GM21447 (cell line): ENCODE results near the gene SUGCT.
"Not testable (repeated sequence)": the region's sequence is repeated elsewhere in the genome, so short reads cannot be mapped to it uniquely, and the experiment has no call there.

Experiments used
- ATAC-seq: cut with Tn5 transposase; IDR thresholded peaks from one replicate; pipeline ENCODE4 v1.9.1; 2021; ENCODE audit not compliant: unreplicated experiment

Gene SUGCT

DNA sequence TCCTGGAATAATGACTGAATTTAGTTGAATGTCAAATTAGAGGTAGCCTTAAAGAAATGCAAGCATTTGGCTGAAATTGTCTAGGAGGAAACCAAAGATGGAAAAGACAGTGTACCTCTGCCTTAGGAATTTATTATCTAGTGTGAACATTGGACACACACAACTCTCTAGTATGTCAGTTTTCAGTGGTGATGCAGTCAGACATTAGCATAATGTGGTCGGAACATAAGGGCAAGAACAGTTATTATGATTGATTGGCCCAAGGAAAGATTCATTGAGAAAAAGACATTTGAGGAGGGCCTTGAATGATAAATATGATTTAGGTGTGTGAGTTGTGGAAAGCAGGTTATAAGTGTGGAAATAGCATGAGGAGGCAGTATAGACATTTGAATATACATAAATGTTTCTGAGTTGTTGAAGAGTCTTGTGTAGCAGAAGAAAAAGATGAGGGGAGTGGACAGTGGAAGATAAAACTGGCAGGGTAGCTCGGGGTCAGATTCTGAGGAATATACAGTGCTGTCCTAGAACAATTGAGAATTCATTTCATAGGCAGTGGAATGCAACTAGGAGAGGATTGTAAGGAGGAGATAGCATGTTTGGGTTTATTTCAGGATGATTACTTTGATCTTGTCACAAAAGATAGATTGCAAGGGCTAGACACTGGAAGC lies 414.7 kb downstream of the SUGCT start:
- ATAC-seq, result no peak

DNA sequence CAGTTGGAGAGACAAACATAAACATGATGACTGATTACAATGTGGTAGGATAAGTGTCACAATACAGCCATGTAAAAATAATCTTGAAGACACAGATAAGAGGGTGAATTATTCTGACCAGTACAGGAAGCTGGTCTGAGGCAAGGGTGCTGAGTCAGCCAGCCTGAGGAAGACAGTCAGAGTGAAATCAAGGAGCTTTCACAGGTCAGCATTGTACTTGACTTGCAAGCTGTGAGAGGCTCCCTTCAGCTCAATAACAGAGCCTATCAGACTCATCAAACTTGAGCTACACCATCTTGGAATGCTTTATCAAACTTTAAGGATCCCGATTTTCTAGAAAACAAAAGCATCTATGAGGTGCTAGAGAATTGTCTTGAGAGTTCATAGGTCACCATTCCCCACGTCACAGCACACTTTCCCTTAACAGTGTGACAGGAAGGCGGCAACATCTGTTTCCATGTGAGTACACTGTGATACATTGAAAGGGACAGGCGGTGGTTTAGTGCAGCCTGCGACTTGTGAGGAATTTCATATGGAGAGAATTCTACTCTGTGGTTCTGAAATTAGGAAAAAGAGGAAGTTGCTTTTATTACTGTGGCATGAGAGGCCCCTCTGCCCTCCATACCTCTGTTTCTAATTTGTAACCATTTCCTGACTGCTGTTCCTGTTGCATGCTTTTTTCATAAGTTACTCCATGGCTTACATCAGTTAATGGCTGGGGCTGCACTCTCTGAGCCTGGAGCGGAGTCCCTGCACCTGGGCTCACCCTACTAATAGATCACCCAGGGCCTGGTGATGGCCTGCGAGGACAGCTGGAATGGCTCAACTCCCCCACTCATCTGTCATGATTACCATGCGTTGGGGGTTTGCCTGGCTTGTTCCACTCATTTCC lies 417.1 kb downstream of the SUGCT start:
- peak; percentile 76 for ATAC-seq

DNA sequence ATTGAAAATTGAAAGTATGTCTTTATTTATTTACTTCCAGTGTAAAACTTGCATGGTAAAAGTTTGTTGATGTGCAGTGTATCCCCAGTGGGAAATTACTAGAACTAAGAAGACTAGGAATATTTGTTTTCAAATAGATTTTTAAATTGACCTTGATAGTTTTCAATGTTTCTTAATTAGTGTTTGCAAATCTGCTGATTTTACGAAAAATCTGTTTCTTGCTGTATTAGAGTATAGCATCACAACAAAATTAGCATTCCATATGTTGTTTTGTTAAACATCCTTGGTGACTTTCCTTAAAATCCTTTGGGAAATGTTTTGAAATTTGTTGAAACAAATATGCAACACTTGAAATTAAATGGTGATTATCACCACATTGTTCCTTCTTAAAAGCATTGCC lies 425.9 kb downstream of the SUGCT start:
- no peak for ATAC-seq

DNA sequence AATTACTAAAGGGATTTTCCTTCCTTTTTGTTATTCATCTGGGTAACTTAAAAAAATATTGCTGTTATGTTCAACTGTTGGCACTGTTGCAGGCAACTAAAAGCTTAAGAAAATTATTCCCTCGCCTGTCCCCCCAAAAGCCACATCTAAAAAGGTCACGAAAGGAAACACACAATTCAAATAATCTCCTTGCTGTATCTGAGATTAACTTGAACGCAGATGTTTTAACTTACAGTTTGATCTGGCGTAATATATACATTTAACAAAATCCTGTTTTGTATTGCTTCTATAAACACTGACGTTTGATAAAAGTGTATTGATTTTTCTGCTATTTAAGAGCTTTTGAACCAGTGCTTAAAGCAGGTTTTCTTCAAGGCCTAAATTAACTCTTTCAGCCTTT lies 432.1 kb downstream of the SUGCT start:
- no peak for ATAC-seq

DNA sequence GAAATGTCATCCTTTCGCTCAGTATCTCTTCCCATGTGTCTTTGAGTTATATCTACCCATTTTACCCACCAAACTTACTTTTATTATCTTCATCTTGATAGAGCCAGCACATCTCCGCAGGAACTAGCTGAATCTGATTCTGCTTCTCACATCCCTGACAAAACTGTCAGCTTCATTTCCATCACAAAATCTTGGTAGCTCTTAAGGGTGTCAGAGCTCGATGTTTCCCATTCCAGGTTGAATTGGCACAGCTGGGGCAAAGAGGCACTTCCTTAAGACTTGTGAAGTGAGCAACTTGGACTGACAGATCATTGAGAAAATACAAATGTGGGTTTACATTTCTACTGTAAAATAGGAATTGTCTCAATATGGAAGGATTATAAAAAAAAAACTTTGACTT lies 434.5 kb downstream of the SUGCT start:
- no peak for ATAC-seq

DNA sequence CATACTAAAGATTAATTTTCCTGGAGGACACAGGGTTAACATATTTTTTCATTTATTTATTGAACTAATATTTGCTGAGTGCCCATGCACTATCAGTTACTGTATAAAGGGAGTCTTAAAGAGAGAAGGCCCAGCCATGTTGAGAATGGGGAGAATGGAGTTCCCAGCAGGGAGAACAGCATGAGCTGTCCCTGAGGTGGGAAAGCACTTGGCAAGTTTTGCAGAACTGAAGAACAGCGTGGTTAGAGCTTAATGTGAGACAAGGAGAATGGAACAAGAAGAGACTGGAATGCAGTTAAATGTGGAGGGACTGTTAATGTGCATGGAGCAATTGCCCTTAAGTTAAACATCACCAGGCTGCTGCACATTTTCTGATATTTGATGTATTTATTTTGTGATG lies 435.4 kb downstream of the SUGCT start:
- ATAC-seq, result no peak

DNA sequence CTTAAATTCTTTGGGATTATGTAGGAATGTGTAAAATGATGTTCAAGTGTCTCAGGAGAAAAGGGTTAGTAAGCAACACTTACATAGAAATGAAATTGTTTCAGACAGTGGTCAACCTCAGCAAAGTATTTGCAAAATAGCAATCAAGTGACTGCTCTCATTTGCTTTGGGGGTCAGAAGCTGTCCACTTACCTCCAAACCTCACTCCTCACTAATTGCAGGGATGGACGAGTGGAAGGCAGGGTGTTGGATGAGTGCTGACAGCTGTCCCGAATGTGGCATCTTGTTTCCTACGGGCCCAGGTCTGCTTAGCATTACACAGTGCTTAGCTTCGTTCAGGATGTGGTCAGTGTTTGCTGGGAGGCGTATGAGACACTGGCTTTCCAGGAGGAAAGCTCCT lies 437.0 kb downstream of the SUGCT start:
- no peak for ATAC-seq

DNA sequence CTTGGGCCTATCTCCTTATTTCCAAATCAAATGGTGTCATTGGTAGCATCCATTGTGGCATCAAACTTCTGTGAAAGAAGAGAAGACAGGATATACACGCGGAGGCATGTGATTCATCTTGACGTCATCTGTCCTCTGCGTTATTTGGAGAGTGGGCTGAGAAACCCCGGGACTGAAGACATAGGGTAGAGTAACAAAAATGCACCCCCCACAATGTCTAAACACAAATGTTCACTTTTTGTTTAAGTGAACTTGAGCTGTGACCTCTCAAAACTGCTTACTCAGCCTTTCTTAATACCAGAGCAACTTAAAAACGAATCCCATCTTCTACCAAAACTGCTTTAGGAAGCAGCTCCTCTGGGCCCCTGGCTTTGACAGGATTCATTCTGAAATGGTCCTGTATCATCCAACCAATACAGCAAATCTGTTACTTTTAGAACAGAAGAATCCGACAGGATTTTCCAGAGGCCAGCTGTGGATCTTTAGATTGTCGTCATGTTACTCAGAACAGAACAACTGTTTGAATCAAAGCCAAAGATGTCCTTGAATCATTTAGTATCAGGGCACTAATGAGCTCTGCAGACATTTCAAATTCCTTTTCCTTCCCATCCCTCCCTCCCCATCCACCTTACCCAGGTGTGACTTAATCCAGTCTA lies 438.1 kb downstream of the SUGCT start:
- ATAC-seq, result no peak

DNA sequence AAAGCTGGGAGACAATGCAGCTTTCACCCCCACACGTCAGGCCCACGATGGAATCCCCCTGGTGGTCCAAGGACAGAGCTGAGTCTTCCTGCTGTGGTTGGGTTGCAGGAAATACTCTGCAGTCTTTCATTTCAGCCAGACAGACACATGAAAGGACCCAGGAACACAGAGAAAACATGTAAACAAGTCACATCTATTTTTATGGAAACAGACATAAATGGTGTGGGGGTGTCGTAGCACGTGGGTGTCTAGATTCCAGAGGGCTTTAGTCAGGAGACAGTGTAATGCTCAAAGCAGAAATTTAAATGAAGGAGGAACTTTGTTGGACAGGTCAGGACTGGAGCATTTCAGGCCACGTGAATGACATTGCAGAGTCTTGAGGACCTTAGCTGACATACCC lies 444.6 kb downstream of the SUGCT start:
- ATAC-seq, result no peak

DNA sequence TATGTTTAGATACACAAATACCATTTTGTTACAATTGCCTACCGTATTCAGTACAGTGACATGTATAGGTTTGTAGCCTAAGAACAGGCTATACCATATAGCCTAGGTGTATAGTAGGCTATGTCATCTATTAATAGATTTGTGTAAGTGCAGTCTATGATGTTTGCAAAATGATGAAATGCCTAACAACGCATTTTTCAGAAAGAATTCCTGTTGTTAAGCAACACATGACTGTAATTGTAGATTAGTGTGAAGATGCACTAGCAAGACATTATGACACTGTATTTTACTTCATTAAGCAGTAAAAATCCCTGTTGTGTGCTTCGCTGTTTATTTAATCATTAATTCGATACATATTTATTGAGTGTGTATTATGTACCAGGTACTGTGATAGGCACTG lies 446.0 kb downstream of the SUGCT start:
- ATAC-seq, result no peak

DNA sequence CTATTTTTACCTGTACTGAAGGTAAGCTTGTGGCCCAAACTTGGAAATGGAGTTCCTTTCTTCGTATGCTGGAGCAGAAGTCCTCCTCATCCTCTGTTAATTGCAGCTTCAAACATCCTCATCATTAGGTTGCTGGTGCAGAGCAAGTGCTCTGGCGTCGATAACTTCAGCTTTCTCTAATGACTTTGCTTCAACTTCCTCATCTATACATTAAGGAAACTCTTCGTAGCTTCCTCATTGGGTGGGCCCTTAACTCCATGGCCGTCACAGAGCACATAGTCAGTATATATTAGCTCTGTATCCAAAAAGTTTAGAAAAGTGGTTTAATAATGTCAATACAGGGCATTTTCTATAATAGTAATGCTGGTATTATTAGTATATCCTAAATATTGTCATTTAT lies 447.7 kb downstream of the SUGCT start:
- ATAC-seq, result no peak

DNA sequence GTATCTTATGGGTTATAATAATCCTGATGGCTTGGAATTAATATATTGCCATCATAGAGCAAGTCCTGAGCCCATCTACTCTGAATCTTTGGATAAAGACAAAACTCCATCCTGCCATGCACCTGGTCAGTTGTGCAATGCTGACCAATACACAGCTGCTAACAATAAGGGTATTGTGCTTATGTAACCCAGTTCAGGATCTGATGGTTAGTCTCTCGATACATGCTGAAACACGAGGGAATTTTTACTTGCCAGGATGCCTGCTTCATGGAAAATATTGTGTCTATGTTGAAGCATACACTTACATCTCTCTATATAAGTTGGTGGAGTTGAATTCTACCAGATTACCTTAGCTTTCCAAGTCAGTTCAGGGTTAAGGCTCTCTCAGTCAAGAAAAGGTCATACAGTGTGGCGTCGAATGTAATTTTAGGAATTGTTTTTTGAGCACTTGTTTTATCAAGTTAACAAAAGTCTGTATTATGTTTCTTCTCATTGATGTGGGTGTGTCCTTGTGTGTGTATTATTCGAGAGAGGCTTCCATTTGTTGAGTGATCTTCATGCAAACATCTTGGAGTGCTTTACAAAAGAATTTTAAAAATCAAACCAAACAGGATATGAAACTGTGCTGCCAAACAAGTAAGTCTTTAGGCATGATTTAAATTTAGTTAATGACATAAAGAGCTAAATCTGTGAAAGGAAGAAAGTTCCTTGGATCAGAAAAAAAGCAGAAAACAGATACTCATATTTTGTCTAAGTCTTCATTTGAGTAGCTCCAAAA lies 449.1 kb downstream of the SUGCT start:
- no peak for ATAC-seq

DNA sequence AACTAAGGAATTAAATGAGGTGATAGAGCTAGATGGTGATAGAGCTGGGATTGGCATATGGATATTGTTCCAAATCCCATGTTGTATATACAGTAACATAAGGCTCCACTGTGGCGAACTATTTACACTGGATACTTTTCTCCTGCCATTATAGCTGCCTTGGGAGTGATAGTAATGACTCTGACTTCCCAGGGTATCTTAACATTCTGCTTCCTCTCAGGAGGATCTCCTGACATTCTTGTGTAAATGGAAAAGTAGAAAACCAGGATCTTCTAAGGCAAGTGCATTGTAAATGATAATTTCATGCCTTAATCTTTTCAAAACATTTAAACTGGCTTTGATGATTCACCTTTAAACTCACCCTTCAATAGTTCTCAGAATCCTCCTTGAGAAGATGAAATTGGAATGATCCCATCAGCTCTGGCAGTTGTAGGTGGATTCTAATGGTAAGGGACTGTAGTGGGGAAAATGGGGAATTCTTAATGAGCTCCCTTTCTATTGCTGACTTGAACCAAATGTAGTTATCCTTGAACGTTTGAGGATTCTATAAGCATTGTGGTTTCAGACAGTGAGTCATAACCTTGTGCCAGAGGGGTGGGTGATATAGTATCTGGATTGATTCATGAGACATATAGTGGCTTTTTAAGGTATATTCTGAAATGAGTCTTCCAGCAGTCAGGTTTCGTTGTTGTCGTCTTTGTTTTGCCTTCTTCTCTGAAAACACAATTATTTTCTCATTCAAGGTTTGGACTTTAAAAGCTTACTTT lies 450.0 kb downstream of the SUGCT start:
- ATAC-seq, result no peak

DNA sequence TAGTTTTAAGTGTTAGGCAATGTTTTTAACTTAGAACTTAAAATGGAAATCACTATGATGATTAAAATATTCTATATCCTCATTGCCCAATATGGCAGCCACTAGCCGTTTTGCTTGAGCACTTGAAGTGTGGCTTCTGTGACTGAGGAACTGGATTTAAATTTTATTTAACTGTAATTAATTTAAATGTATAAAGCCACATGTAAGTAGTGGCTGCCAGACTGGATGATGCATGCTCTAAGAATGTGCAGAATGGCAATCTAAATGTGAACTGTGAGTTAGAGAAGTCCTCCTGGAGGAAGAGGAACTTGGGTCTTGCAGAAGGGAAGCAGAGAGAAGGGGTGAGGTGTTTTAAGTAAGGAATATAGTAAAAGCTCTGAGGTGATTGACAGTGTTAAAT lies 451.4 kb downstream of the SUGCT start:
- no peak for ATAC-seq

DNA sequence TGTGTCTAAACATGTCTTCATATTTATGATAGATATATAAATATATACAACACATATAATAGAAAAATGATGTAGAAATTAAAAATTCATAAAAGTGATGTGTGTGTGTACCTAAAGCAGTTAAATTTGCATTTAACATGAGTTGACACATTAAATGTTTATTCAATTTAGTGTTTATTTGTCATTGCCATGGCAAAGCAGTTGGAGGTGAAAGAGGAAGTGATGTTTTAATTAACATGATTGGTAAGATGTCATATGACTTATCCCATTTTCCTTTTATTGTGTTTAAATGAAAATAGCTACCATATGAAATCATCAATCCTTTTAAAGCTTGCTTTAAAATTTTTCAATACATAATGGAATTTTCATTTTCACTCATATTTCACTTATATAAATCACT lies 452.6 kb downstream of the SUGCT start:
- no peak for ATAC-seq

DNA sequence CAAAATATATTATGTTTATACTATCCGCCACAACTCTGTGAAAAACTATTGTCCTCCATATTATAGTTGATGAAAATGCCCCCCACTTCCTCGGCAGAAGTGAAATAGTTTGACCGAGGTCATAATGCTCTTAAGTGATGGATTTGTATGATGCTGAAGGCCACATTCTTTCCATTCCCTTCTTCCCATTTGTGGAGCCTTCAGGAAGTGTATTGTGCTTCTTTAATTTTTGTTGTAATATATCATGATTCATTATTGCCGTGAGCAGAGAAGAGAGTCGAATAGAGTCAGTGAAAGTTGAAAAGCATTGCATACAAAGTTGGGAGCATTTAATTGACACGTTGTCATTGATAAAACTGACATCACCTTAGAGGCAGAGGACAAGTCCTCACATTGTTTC lies 460.3 kb downstream of the SUGCT start:
- ATAC-seq, result no peak

DNA sequence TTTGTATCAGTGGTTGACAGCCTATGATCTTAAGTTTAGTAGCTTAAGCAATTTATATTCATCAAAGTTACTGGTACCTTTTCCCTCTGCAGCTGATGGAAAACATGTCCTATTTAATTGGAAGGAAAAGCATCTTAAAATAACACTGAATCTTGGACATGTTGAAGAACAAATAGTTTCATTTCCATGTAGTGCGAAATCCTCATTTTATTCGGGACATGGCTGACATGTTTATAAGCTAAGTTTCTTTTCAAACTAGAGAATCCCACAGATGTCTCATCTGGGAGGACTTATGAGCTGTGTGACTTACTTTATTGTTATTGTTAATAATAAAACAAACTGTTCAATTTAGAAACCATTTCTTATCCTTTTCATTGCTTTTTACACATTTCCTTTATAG lies 461.0 kb downstream of the SUGCT start:
- no peak for ATAC-seq

DNA sequence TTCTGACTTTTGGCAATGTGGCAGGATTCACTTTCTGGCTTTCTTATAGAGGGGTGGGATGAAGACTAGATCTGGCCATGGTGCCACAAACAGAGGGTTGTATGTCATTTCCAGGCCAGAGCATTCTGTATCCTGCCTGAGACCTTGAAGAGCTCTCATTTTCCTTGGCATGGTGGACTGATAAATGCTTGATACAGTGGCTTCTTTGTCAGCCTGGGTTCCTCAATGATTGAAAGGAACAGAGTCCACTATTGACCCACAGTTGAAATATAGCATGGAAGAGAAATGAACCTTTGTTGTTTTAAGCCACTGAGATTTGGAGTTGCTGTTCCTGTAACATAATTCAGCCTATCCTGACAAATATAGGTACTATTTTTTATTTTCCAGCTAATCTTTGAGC lies 462.7 kb downstream of the SUGCT start:
- no peak for ATAC-seq

DNA sequence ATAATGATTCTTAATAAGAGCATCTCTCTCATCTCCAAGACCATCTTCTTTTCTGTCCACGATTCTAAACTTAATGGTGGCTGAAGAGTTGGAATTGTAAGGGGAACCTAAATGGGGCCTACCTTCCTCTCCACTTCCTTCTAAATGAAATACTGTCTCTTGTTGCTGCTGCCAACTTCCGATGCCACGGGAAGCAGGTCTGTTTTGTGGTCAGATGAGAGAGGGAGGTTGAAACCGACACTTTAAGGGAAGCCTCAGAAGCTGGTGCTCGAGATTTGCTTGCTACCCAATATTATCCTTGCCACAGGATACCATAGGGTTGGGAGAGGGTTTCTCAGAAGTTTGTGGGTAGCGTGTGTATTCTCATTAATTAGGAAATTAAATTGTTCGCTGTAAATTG lies 464.1 kb downstream of the SUGCT start:
- no peak for ATAC-seq

DNA sequence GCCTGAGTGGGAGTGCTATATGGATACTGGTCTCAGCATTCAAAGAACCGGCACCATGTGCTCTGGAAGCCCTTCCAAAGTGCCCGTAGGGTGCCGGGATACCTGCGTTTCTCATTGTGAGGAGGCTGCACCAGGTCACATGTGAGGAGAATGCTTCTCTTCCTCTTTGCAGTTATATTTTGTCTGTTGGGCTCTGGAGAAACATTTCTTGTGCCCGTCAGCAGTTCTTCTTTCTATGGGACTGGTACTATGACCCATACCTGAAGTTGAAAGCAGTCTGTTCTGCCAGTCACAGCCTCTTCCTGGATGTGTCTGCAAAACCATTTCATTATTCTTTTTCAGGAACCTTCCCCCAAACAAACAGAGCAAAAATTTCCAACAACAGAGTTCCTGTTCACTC lies 465.0 kb downstream of the SUGCT start:
- no peak for ATAC-seq

DNA sequence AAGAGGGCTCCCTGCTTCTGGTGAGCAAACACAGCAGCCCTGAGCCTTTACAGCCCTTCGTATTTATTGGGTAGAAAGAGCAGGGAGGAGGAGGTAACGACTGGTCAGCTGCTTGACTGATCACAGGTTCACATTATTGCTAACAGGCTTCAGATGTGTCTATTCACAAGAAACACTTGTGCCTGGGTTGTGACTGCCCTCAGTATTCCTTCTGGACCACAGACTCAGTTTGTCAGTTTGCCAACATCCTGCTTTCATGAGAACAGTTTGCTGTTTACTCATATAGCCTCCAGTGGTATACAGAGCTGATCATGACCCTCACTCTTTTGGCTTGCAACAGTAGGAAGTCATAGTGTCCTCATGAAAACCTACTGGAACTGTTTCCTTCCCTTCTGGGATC lies 467.5 kb downstream of the SUGCT start:
- ATAC-seq, result not testable (repeated sequence)
